Measurements from ENCODE around the gene VIT.

VIT gene

GRCh38 chr2:36710858-36711515 is 14.5 kb downstream of the VIT start:
- no peaks in the 10 kb centered on the region for H3K36me3 Mint-ChIP-seq (ENCODE audit: low read depth)
- DNase-seq = no peak
- no peak overlapping the region for H3K27ac Mint-ChIP-seq
- no peak overlapping the region for H3K4me3 Mint-ChIP-seq
- H3K27me3 Mint-ChIP-seq = peaks cover 9% of the 10 kb centered on the region
- ATAC-seq = no peak
- H3K4me1 Mint-ChIP-seq = no peaks in the 10 kb centered on the region
- H3K9me3 Mint-ChIP-seq = peaks cover 4% of the 10 kb centered on the region

DNA sequence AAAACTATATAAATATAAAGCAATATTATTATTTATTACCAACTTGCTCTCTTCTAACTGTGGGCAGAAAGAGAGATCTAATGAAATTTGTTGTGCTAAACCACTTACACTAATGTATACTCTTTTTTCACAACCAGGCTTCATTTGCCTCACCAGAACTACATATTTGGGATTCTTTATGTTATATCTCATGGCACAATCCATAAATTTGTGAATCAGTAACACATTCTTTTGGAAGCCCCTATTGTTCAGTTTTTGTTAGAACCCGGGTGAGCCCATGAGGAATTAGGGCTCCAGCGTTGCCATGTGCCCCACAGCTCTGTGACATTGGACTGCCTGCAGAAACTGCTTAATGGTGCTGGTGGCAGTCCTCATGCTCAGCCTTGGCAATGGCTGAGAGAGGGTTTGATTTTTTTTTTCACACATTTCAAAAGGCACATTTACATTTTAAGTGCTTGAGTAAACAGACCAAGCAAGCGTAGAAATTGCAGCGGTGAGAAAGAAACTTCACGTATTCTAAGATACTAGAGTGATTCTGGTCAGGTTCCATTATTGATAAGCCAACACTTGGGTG is 15.3 kb downstream of the VIT start:
- Mint-ChIP-seq H3K4me3 (no peak overlapping the region), H3K27me3 (peaks cover 9% of the 10 kb centered on the region), H3K9me3 (peaks cover 4% of the 10 kb centered on the region), H3K4me1 (no peaks in the 10 kb centered on the region), H3K27ac (no peak overlapping the region), H3K36me3 (ENCODE audit: low read depth) (no peaks in the 10 kb centered on the region)
- ATAC-seq (no peak), DNase-seq (no peak)

DNA sequence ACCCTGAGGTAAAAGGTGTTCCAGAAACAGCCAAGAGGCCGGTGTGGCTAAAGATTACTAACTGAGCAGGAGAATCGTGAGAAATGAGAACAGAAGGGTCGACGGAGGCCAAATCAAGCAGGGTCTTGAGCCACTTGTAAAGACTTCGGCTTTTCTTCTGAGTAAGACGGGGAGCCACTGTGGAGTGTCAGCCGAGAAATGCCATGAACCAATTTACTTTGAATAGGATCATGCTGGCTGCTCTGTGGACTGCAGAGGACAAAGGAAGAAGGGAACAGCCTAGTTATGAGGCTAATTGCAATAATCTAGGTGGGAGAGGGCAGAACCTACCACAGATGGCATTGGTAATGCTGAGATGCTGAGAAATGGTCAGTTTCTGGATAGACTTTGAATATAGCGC is 16.8 kb downstream of the VIT start:
- H3K4me3 Mint-ChIP-seq = no peak overlapping the region
- H3K36me3 Mint-ChIP-seq (ENCODE audit: low read depth) = no peaks in the 10 kb centered on the region
- H3K9me3 Mint-ChIP-seq = peaks cover 4% of the 10 kb centered on the region
- no peaks in the 10 kb centered on the region for H3K4me1 Mint-ChIP-seq
- H3K27me3 Mint-ChIP-seq = peaks cover 5% of the 10 kb centered on the region
- no peak overlapping the region for H3K27ac Mint-ChIP-seq
- ATAC-seq (no peak), DNase-seq (no peak)

GRCh38 chr2:36716111-36716510 is 19.6 kb downstream of the VIT start:
- Mint-ChIP-seq H3K4me3 (no peak overlapping the region), H3K9me3 (peaks cover 10% of the 10 kb centered on the region), H3K27ac (no peak overlapping the region), H3K4me1 (no peaks in the 10 kb centered on the region), H3K36me3 (ENCODE audit: low read depth) (no peaks in the 10 kb centered on the region), H3K27me3 (peaks cover 5% of the 10 kb centered on the region)
- ATAC-seq (no peak), DNase-seq (no peak)

DNA sequence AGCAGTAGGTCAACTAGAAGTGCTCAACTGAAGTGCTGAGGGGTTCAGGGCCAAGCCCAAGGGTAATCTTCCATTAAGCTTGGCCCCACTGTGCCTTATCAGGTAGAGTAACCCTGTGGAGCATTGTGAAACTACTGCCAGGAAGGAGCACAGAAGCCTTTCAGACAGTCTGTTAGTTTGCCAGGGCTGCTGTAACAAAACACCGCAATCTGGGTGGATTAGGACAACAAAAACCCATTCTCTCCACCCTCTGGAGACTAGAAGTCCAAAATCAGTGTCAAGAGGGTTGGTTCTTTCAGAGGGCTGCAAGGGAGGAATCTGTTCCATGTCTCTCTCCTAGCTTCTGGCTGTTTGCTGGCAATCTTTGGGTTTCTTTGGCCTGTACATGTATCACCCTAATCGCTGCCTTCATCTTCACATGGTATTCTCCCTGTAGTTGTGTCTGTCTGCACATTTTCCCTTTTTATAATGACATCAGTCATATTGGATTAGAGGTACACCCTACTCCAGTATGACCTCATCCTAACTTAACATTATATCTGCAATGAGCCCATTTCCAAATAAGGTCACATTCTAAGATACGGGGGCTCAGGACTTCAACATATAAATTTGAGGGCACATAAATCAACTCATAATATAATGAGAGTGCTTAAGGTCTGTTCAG is 21.2 kb downstream of the VIT start:
- ATAC-seq = no peak

DNA sequence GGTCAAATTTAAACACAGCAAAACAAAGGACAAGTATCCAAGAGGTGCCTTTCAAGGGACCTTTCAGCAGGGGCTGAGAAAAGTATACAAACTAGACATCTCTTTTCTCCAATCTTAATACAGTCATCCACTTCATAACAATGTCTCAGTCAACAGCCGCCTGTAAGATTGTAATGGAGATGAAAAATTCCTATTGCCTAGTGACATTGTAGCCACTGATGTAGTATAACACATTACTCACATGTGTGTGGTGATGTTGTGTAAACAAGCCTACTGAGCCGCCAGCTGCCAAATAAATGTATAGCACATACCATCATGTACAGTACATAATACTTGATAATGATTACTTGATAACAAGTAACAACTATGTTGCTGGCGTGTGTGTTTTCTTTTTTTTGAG is 31.0 kb downstream of the VIT start:
- DNase-seq (no peak), ATAC-seq (no peak)
- Mint-ChIP-seq H3K27me3 (peaks cover 4% of the 10 kb centered on the region), H3K9me3 (no peaks in the 10 kb centered on the region), H3K4me1 (no peaks in the 10 kb centered on the region), H3K4me3 (no peak overlapping the region), H3K27ac (no peak overlapping the region), H3K36me3 (ENCODE audit: low read depth) (no peaks in the 10 kb centered on the region)

More for the DNA sequence above, 21.2 kb downstream of the VIT start:
- H3K27ac Mint-ChIP-seq = no peak overlapping the region
- H3K4me3 Mint-ChIP-seq = no peak overlapping the region
- peaks cover 8% of the 10 kb centered on the region for H3K9me3 Mint-ChIP-seq
- peaks cover 5% of the 10 kb centered on the region for H3K27me3 Mint-ChIP-seq
- no peak for DNase-seq
- no peaks in the 10 kb centered on the region for H3K4me1 Mint-ChIP-seq
- no peaks in the 10 kb centered on the region for H3K36me3 Mint-ChIP-seq (ENCODE audit: low read depth)

GRCh38 chr2:36729067-36729466 is 32.6 kb downstream of the VIT start:
- Mint-ChIP-seq H3K27ac (no peak overlapping the region), H3K9me3 (no peaks in the 10 kb centered on the region), H3K27me3 (peaks cover 4% of the 10 kb centered on the region), H3K36me3 (ENCODE audit: low read depth) (no peaks in the 10 kb centered on the region), H3K4me3 (no peak overlapping the region), H3K4me1 (no peaks in the 10 kb centered on the region)
- ATAC-seq (no peak), DNase-seq (no peak)

DNA sequence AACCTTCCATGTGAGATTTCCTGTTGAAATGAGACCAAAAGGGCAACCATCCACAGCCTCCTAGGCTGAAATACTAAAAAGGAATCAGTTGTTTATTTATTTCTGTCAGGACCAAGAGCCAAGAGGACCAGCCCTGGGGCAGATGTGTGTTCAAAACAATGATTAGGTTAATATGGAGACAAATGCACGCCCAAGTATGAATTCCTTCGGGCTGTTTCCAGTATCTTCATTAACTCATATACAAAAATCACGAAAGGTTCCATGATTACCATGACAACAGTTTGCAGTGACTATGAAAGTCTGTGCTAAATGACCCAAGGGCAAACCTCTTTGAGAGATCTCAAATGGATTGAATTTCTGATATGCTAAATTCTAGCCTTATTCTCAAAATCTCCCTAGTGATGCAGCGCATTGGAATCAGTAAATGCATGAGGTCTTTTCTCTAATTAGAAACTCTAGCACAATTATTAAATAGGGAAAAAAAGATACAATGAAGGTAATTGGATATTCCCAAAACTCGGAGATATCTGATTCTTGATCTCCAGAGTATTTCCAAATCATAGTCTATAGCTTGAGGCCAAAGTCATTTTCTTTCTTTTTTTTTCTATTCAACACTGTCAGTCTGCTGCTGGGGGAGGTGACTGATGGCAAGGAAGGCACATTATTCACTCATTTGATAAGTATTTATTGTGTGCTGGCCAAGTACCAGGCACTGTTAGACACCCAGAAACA is 35.6 kb downstream of the VIT start:
- no peaks in the 10 kb centered on the region for H3K9me3 Mint-ChIP-seq
- no peaks in the 10 kb centered on the region for H3K36me3 Mint-ChIP-seq (ENCODE audit: low read depth)
- no peak overlapping the region for H3K27ac Mint-ChIP-seq
- H3K27me3 Mint-ChIP-seq = peaks cover 6% of the 10 kb centered on the region
- H3K4me3 Mint-ChIP-seq = no peak overlapping the region
- H3K4me1 Mint-ChIP-seq = no peaks in the 10 kb centered on the region
- no peak for DNase-seq
- no peak for ATAC-seq

DNA sequence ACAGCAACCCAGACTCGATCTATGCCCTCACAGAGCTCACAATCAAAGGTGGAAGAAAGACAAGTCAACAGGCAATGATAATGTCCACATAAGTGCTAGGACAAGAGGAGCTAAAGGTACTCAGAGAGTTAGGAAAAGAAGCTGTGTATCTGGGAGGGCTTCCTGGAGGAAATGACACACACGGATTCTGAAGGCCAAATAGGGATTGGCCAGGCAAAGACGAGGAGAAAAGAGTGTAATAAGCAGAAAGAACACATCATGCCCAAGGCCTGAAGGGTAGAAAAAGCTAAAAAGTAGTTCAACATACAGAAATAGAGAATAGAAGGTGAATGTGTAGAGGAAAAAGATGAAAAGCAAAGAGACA is 36.1 kb downstream of the VIT start:
- ATAC-seq = no peak
- Mint-ChIP-seq H3K36me3 (ENCODE audit: low read depth) (no peaks in the 10 kb centered on the region), H3K27me3 (peaks cover 7% of the 10 kb centered on the region), H3K4me1 (no peaks in the 10 kb centered on the region), H3K27ac (no peak overlapping the region), H3K9me3 (no peaks in the 10 kb centered on the region), H3K4me3 (no peak overlapping the region)
- no peak for DNase-seq

- Mint-ChIP-seq H3K27ac (no peak overlapping the region), H3K4me3 (no peak overlapping the region), H3K36me3 (ENCODE audit: low read depth) (no peaks in the 10 kb centered on the region), H3K4me1 (no peaks in the 10 kb centered on the region), H3K9me3 (no peaks in the 10 kb centered on the region), H3K27me3 (peaks cover 7% of the 10 kb centered on the region)
- ATAC-seq (no peak), DNase-seq (no peak)
These were observed 36.7 kb downstream of the VIT start for GRCh38 chr2:36733215-36733614.

DNA sequence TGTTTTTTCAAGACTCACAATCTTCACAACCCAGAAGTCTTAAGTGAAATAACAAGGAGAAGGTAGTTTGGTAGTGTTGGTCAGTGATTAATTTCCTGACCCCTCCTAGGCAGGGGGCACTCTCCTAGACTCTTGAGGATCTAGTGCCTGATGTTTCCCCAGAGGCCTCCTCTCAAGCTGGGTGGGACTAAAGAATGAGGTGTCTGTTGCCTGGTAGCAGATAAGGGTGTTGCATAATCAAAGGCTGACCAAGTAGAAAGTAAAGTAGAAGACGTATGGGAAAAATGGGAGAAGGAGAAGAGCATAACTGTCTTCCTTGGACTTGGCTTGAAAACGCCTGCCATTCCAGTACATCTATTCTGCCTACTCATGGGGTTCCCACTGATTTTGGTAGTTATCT is 37.8 kb downstream of the VIT start:
- ATAC-seq (no peak), DNase-seq (no peak)
- Mint-ChIP-seq H3K27me3 (peaks cover 7% of the 10 kb centered on the region), H3K9me3 (no peaks in the 10 kb centered on the region), H3K4me3 (no peak overlapping the region), H3K27ac (no peak overlapping the region), H3K4me1 (no peaks in the 10 kb centered on the region), H3K36me3 (ENCODE audit: low read depth) (no peaks in the 10 kb centered on the region)

GRCh38 chr2:36737131-36737750 is 40.7 kb downstream of the VIT start:
- no peak for ATAC-seq
- no peaks in the 10 kb centered on the region for H3K9me3 Mint-ChIP-seq
- H3K4me1 Mint-ChIP-seq = peaks cover 2% of the 10 kb centered on the region
- H3K27me3 Mint-ChIP-seq = peaks cover 21% of the 10 kb centered on the region
- DNase-seq = no peak
- no peak overlapping the region for H3K4me3 Mint-ChIP-seq
- H3K27ac Mint-ChIP-seq = no peak overlapping the region
- H3K36me3 Mint-ChIP-seq (ENCODE audit: low read depth) = no peaks in the 10 kb centered on the region

DNA sequence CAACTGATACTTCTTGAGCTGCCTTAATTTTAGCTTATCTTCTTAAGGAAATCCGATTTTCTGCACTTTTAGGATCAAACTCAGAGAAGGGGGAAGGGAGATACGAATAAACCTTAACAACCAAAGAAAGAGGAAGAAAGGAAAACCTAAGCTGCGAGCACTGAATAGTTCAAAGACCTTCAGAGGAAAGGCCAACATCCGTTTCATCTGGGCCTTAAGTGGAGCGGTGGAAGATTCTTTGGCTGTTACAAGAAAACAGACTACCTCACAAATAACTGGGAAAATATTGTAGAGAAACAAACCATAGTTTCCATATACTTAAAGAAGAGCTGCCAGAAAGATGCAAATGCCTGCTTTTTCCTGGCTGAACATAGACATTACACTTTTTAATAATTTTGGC is 43.6 kb downstream of the VIT start:
- Mint-ChIP-seq H3K4me1 (peaks cover 2% of the 10 kb centered on the region), H3K27me3 (peaks cover 29% of the 10 kb centered on the region), H3K4me3 (no peak overlapping the region), H3K9me3 (no peaks in the 10 kb centered on the region), H3K27ac (no peak overlapping the region), H3K36me3 (ENCODE audit: low read depth) (no peaks in the 10 kb centered on the region)
- ATAC-seq (no peak), DNase-seq (no peak)

DNA sequence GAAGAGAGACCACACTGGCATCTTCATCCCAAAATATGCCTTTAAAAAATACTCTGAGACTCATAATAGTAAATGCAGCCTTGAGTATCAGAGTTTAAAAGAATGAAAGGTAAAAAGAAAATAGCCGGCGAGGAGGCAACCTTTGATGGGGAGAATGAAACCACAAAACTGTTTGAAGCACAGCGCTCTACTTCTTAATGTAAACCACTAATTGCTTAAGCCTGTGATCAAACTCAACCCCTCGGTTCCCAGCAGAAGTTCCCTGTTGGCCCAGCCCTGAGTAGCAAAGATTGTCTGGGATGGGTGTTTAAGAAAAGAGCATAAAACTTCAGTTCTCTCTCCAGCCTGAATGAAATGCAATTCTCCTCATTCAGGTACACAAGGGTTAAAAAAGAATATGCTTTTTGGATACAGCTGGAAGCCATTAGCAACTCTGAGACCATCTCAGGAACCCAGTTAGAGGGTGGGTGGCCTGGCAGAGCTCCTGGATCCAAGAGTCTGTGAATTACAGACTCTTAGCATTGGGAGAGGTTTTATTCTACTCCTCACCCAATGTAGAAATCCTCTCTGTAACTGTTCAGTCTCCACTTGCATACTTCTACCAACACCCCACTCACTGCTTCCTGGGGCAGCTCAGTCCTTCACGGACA is 44.8 kb downstream of the VIT start:
- Mint-ChIP-seq H3K36me3 (ENCODE audit: low read depth) (no peaks in the 10 kb centered on the region), H3K9me3 (no peaks in the 10 kb centered on the region), H3K4me3 (no peak overlapping the region), H3K4me1 (peaks cover 2% of the 10 kb centered on the region), H3K27me3 (peaks cover 29% of the 10 kb centered on the region), H3K27ac (no peak overlapping the region)
- DNase-seq (no peak), ATAC-seq (no peak)
